ENCODE data around the gene IHH.

DNA sequence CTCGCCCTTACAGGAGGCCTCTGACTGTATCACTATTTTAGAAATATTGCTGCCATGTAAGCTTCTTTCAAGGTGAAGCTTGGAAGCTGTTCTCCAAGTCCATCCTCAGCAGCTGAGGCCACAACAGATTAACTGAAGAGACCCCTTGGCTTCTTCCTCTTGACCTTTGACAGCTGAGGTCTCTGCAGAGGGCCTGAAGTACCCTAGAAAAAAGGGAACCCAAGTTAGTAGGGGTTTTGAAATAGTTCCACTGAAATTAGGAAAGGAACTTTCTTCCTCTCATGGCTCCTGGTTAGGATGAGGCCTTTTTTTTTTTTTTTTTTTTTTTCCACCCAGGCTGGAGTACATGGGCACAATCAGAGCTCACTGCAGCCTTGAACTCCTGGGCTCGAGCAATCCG, 15.5 kb upstream of the IHH start:
- TF ChIP-seq EZH2phosphoT487 (conservative IDR thresholded peaks at IDR 0.05; ENCODE audit: low read length), result no peak
- TF ChIP-seq, protein P1, sequence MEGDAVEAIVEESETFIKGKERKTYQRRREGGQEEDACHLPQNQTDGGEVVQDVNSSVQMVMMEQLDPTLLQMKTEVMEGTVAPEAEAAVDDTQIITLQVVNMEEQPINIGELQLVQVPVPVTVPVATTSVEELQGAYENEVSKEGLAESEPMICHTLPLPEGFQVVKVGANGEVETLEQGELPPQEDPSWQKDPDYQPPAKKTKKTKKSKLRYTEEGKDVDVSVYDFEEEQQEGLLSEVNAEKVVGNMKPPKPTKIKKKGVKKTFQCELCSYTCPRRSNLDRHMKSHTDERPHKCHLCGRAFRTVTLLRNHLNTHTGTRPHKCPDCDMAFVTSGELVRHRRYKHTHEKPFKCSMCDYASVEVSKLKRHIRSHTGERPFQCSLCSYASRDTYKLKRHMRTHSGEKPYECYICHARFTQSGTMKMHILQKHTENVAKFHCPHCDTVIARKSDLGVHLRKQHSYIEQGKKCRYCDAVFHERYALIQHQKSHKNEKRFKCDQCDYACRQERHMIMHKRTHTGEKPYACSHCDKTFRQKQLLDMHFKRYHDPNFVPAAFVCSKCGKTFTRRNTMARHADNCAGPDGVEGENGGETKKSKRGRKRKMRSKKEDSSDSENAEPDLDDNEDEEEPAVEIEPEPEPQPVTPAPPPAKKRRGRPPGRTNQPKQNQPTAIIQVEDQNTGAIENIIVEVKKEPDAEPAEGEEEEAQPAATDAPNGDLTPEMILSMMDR (IDR thresholded peaks at IDR 0.05; ENCODE audit: insufficient read depth, low read length, poor library complexity, severe bottlenecking), result no peak
